Transverse colon (tissue), 4 donors: ENCODE results near the gene GPR83. TPM values are rescaled to one million over a fixed set of nuclear protein-coding genes. Genes with fewer than 3 reads are reported as not detected.

Experiments
- DNase-seq: peaks from one replicate; pipeline ENCODE4 v3.0.0-alpha.2; 2019
- H3K27ac ChIP-seq, 4 donors: fragments of 200-600 bp; sonication (generic); 2 replicates each; pipeline ENCODE4 v1.5.1; 2016 to 2018; ENCODE audit warnings: inconsistent platforms in 4 of 4
- H3K27me3 ChIP-seq: fragments of 200-600 bp; sonication (generic); 2 replicates; pipeline ENCODE4 v1.5.1; 2017; ENCODE audit warnings: inconsistent platforms
- H3K36me3 ChIP-seq, 4 donors: fragments of 200-600 bp; sonication (generic); 2 replicates each; pipeline ENCODE4 v1.5.1; 2017 to 2019; ENCODE audit warnings: inconsistent platforms in 4 of 4
- H3K4me1 ChIP-seq, 4 donors: fragments of 200-600 bp; sonication (generic); 2 replicates each; pipeline ENCODE4 v1.5.1; 2017 to 2020; ENCODE audit warnings: inconsistent platforms in 4 of 4
- H3K4me3 ChIP-seq, 4 donors: fragments of 200-600 bp; sonication (generic); 1 replicate in 1 of 4; 2 replicates in 3 of 4; pipeline versions ENCODE4 v1.5.1 to v1.6.1; 2017 to 2019; ENCODE audit warnings: inconsistent platforms in 4 of 4
- H3K9me3 ChIP-seq, 2 donors: fragments of 200-600 bp; sonication (generic); 2 replicates each; pipeline ENCODE4 v1.5.1; 2017 to 2019; ENCODE audit warnings: inconsistent platforms in 2 of 2
- CTCF ChIP-seq, 5 experiments: fragments of 200-600 bp in 3 of 5; fragments of 450-650 bp in 2 of 5; sonication (generic) in 3 of 5; IDR thresholded peaks; 1 replicate in 2 of 5; 2 replicates in 3 of 5; pipeline ENCODE4 v1.5.1; 2016 to 2017; ENCODE audit warnings: antibody characterized with exemption in 5 of 5, inconsistent platforms in 3 of 5, mild to moderate bottlenecking in 2 of 5, moderate library complexity in 1 of 5
- EP300 ChIP-seq: sonication (generic); formaldehyde crosslinking; IDR thresholded peaks from one replicate; pipeline ENCODE4 v1.6.1; 2017; ENCODE audit warnings: antibody characterized with exemption, low read depth
- POLR2A ChIP-seq: fragments of 450-650 bp; IDR thresholded peaks from one replicate; pipeline ENCODE4 v1.6.1; 2016; ENCODE audit warnings: antibody characterized with exemption, mild to moderate bottlenecking, moderate library complexity
- POLR2AphosphoS5 ChIP-seq, 3 donors: sonication (generic); formaldehyde crosslinking; IDR thresholded peaks; one replicate each; pipeline ENCODE4 v1.6.1; 2016; ENCODE audit warnings: antibody characterized with exemption in 3 of 3
- WGBS, 2 donors: methylation state at CpG; one replicate each; pipeline ENCODE4 v1.1.5; 2018; ENCODE audit warnings: low coverage in 1 of 2; 5-methylcytosine and 5-hydroxymethylcytosine counted together
- in situ Hi-C, 4 donors: fragments of 200-750 bp; cut with MboI; loops; one replicate each; pipeline versions ENCODE4 v1.15.0 to v1.15.1; 2017; ENCODE audit warnings: low sequenced_read_pairs in 3 of 4, low pct_ligation_motif_present in 1 of 4, low pct_unique_long_range_greater_than_20kb in 1 of 4
- intact Hi-C: fragments of 100-400 bp; cut with DNase I; formaldehyde crosslinking; loops from one replicate; pipeline ENCODE4 v1.15.1; 2023; ENCODE audit warnings: low total_unique reads
- total RNA-seq, 4 donors: library from RNA; depleted of rRNA; stranded (reverse); fragments of >200 nt; gene quantifications; one replicate each; pipeline ENCODE4 v1.1.0, GENCODE V29; 2016

Gene GPR83
- total RNA-seq, 4 donors from 2014 or later, result 3.8 TPM; not detected in 3

GRCh38 chr11:94343495-94343894 is 57.7 kb downstream of the GPR83 start:
- no peak overlapping the region for H3K27ac ChIP-seq
- no peak overlapping the region for H3K4me3 ChIP-seq
- intact Hi-C loops (no loop called here), in situ Hi-C loops (no loop called here)
- H3K27me3 ChIP-seq, result no peaks in the 10 kb centered on the region
- DNase-seq, result no peak
- H3K4me1 ChIP-seq, result no peaks in the 10 kb centered on the region
- WGBS, 2 donors, result 93 to 98% methylated on average over 1 of the region's 1 CpG
- H3K36me3 ChIP-seq, result no peaks in the 10 kb centered on the region
- TF ChIP-seq POLR2A, result no peak
- no peak for TF ChIP-seq CTCF (IDR thresholded peaks at IDR 0.05)
- H3K9me3 ChIP-seq, result no peaks in the 10 kb centered on the region

GRCh38 chr11:94342250-94342649 is 59.0 kb downstream of the GPR83 start:
- 51 to 57% methylated on average over 2 to 3 of the region's 3 CpGs for WGBS, 2 donors
- Histone ChIP-seq H3K27me3 (no peaks in the 10 kb centered on the region), H3K9me3 (no peaks in the 10 kb centered on the region), H3K27ac (no peak overlapping the region), H3K36me3 (no peaks in the 10 kb centered on the region), H3K4me3 (no peak overlapping the region), H3K4me1 (no peaks in the 10 kb centered on the region)
- DNase-seq, result no peak
- intact Hi-C loops, result no loop called here
- in situ Hi-C loops, result no loop called here
- TF ChIP-seq CTCF (IDR thresholded peaks at IDR 0.05) (no peak), POLR2A (no peak), POLR2AphosphoS5 (IDR thresholded peaks at IDR 0.05) (no peak), EP300 (no peak)

DNA sequence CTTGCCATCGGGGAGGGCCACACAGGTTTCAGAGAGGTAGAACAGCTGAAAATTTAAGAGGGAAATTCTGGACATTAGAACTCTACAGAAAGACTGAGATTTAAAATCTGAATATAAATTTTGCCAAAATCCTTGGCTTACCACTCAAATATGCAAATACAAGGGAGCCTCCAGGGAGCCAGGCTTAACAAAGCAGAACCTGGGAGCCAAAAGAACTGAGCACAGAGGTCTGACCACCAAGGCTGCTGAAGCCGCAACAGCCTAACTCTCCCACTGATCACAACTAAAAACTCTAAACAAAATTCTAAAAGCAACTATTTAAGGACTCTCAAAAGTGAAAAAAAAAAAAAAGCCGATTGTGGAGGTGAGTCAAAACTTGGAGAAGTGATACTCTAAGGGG is 62.6 kb downstream of the GPR83 start:
- no peaks in the 10 kb centered on the region for H3K9me3 ChIP-seq
- in situ Hi-C loops (no loop called here), intact Hi-C loops (no loop called here)
- WGBS, 2 donors, result 82 to 100% methylated on average over 2 to 3 of the region's 3 CpGs
- no peaks in the 10 kb centered on the region for H3K36me3 ChIP-seq
- H3K27me3 ChIP-seq, result no peaks in the 10 kb centered on the region
- H3K4me1 ChIP-seq, result no peaks in the 10 kb centered on the region
- no peak overlapping the region for H3K27ac ChIP-seq
- TF ChIP-seq POLR2AphosphoS5 (IDR thresholded peaks at IDR 0.05) (no peak), CTCF (IDR thresholded peaks at IDR 0.05) (no peak), POLR2A (no peak), EP300 (no peak)
- H3K4me3 ChIP-seq, result no peak overlapping the region
- DNase-seq, result no peak

GRCh38 chr11:94336033-94336432 is 65.2 kb downstream of the GPR83 start:
- Histone ChIP-seq H3K36me3 (no peaks in the 10 kb centered on the region), H3K4me3 (no peak overlapping the region), H3K27me3 (no peaks in the 10 kb centered on the region), H3K4me1 (no peaks in the 10 kb centered on the region), H3K9me3 (no peaks in the 10 kb centered on the region), H3K27ac (no peak overlapping the region)
- no peak for TF ChIP-seq CTCF (IDR thresholded peaks at IDR 0.05)
- no peak for TF ChIP-seq POLR2A
- no peak for TF ChIP-seq EP300
- TF ChIP-seq POLR2AphosphoS5 (IDR thresholded peaks at IDR 0.05), result no peak
- WGBS, 2 donors, result 75 to 93% methylated on average over 4 to 6 of the region's 6 CpGs
- intact Hi-C loops, result no loop called here
- no peak for DNase-seq
- in situ Hi-C loops, result no loop called here
